NCI-H226 (cell line): ENCODE measurements around the gene PHC2.

Experiments
- DNase-seq: peaks from one replicate; pipeline ENCODE4 v3.0.0-alpha.2; 2015

The PHC2 gene

DNA sequence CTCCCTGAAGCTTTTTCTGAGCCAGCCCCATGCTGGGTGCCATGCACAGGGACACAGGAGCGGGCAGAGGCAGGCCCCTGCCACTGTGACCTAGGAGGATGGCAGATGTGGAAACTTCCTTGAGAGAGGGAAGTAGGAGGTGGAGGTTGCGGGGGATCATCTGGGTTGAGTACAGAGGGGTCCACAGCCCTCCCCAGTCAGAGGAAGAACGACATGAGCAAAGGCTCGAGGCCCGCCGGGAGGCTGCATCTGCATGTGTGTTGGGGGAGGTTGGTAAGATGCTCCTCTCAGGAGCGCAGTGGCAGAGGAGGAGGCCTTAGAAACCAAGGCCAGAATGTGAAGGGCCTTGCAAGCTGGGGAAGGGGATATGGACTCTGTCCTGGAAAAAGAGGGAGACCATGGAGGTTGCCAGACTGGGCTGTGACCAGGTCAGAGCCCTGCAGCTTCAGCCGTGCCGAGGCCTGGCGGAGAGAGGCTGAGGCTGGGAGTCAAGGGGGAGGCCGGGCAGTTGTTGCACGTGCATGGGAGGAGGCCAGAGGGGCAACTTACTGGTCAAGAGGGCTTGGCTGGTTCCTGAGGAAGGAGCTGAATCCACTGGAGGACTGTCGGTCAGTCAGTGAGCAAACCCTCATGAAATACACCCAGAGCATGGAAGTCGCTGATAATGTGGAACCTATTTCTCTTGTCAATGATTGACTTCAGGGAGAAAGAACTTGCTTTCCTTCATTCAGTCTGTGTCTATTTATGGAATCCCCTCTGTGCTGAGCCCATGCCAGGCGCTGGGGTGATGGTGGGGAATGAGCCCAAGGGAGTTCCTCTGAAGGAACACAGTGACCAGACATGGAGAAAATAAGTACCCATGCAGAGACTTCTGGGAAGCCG, 141.7 kb downstream of the PHC2 start:
- no peak for DNase-seq

DNA sequence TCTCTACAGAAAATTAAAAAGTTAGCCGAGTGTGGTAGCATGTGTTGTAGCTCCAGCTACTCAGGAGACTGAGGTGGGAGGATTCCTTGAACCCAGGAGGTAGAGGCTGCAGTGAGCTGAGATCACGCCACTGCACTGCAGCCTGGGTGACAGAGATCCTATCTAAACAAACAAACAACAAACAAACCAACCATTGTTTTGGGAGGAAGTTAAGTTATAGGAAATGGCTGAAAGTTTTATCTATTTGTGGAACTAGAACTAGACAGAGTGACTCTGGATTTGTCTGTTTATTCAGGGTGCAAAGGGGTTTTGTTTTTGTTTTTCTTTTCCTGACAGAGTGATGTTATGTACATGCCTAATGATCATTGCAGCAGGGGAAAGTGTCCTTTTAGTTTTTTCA, 143.6 kb downstream of the PHC2 start:
- DNase-seq = no peak

DNA sequence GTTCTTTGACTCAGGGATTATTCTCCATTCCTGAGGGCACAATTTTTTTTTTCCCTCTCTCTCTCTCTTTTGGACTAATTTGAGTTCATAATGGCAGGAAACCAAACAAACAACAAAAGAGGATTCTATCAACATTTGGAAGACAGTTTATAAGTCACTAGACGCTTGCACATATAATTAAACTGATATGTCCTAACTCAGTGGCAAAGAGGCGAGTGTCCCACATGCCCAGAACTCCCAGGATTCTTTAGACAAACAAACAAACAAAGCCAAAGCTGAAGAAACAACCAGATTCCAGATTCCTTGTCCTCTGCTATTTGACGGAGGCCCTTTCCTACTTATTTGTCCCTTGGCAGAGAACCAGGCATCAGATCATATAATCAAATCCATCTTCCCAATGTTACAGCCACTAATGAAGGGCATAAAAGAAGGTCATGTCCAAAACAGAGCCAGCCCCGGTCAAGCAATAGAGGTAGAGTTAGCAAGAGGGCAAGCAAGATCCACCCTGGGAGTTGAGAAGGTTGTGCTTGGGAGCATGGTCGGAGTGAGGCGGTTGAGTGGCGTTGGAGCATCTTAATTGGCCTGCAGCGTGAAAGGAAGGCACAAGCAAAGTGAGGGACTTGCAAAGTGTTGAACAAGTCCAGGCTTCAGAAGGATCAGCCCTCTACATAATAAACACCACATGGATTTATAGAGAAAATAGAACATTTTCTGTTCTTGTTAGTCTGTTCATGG, 144.3 kb downstream of the PHC2 start:
- DNase-seq = no peak

DNA sequence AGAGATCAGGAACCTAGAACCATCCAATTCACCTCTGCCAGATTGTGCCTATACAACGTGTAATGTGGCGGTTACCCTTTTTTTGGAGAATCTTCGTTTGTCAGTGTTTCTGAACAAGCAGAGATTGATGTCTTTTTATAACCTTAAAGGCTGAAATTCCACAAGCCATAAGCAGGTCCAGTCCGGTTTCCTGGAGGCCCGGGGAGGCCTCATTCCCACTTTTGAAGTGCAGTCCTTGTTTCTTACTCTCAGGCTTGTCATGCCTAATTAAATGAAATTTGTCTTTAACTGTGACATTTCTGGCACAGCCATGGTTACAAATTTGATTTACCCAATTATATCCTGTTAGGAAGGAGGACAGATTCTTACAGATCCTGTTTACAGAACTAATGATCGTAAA, 146.8 kb downstream of the PHC2 start:
- no peak for DNase-seq

DNA sequence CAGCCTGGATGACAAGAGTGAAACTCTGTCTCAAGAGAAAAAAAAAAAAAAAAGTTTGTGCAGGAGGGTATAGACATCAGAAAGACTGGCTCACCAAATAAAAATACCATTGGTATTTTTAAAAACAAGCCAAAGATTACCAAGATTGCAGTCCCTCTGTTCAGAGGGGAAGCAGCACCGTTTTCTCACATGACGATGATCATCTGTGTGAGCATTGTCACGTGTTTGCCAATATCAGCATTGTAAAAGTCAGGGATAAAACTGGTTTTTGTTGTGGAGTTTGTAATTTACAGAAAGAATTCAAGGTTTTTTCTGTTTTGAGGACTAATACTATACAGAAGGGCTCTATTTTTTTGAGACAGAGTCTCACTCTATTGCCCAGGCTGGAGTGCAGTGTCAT, 148.1 kb downstream of the PHC2 start:
- DNase-seq = no peak

DNA sequence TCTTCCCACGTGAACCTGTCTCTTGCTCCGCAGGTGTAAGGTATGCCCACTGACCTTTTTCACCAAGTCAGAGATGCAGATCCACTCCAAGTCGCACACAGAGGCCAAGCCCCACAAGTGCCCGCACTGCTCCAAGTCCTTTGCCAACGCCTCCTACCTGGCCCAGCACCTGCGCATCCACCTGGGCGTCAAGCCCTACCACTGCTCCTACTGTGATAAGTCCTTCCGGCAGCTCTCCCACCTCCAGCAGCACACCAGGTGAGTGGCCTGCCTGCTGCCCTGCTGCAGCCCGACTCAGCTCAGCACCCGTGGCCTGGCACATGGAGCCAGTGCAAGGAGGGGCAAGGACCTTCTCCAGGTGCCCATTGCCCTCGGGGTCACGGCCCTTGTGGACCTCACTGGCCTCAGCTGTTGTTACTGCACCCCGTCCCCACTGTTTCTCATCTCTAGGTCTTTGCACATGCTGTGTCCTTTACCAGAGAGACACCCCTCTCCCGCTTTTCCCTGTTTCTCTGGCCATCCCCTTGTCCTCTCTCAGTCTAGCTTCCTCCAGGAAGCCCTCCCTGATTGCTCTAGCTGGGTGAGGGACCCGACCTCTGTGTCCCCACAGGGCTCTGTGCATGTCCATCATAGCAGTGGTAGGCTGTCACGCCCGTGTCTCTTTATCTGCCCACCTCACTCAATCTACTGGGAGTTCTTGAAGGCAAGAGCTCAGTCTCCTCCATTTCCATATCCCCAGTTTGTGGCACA, 149.2 kb downstream of the PHC2 start:
- no peak for DNase-seq

DNA sequence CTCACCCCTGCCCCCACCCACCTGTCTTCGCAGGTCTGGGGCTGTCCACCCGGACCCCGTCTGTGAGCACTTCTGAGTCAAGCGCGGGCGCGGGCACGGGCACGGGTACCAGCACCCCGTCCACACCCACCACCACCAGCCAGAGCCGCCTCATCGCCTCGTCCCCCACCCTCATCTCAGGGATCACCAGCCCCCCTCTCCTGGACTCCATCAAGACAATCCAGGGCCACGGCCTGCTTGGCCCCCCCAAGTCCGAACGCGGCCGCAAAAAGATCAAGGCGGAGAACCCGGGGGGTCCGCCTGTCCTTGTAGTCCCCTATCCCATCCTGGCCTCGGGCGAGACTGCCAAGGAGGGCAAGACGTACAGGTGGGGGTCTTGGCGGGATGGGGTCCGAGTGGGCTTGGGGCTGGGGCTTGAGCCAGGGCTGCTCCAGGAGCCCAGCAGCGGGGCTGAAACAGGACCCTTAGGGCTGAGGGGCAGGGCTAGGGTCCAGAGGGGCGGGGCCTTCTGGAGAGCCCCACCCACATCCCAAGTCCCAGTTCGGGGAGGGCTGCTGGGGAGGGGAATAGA, 150.7 kb downstream of the PHC2 start:
- no peak for DNase-seq

DNA sequence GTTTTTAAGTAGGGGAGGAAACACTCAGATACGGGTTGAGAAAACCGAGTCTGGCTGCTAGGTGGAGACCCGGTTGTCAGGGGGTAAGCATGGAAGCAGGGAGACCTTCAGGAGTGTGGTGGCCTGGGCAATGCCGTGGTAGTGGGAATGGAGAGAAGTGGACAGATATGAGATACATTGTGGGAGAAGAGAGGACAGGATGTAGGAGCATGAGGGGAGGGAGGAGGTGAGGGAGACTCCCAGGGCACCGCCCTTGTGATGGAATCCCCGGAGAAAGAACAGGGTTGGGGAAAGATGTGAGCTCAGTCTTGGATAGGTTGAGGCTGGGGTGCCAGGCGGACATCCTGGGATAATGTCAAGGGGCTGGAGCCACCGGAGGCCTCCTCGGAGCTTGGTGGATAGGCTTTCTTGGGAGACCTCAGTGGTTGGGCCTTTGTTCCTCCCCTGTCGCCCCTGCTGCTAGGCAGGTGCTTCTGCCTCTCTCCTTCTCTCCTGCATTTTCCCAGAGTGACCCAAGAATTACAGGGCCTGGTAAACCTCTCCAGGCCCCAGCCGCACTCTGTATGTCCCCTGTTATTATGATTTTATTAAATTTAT, 153.3 kb downstream of the PHC2 start:
- no peak for DNase-seq

DNA sequence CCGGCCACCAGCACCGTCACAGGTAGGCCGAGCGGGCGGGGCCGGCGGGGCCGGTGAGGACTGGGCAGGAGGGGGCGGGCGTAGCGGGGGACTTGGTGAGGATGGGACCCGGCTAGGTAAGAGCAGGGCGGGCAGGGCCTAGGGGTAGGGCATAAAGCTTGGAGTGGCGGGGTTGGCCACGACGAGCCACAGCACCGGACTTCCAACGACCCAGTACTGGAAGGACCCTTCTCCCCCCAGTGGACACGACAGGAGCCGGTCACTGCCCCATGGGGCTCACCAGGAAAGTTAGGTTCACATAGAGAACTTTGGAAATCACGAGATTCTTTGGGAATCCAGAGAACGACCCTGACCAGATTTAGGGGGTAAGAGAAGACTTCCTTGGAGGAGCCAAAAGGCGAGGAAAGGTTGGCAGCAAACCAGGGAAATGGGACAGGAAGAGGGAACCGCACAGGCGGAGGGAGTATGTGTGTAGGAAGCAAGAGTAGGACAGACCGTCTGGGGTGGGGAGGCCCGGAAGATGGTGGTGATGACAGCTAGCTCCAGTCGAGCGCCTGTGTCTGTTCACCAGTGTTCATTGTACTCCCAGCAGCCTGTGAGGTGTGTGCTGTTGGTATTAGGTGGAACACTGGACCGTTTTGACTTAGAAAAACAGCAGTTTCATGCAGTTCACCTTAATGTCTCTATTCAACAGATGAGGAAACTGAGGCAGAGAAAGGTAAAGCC, 154.2 kb downstream of the PHC2 start:
- DNase-seq = no peak

DNA sequence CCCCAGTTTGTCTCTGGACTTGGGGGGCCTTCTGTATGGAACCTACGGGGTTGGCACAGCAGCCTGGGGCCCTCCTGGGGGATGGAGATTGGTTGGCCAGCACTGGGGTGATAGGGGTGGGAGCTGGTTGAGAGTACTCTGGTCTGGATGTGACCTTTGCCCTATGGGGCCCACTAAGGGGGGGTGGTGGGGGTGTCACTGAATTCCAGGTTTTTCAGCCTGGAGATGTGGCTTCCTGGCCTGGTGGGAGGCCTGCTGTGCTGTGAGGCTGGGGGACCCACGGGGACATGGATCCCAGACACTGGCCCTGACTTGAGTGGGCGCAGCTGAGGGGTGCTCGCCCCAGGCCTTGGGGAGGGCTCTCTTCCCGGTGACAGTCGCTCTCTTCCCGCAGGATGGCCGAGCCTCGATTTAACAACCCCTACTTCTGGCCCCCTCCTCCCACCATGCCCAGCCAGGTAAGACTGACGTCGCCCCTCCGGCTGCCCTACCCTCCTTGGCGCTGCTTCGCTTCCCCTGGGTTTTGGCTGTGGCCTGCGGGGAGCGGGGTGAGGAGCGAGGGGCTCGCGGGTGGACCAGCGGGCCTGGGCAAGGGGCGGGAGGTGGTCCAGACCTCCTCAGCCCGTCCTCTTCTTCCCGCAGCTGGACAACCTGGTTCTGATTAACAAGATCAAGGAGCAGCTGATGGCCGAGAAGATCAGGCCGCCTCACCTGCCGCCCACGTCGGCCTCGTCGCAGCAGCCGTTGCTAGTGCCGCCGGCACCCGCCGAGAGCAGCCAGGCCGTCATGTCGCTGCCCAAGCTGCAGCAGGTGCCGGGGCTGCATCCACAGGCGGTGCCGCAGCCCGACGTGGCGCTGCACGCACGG, 155.0 kb downstream of the PHC2 start:
- no peak for DNase-seq

DNA sequence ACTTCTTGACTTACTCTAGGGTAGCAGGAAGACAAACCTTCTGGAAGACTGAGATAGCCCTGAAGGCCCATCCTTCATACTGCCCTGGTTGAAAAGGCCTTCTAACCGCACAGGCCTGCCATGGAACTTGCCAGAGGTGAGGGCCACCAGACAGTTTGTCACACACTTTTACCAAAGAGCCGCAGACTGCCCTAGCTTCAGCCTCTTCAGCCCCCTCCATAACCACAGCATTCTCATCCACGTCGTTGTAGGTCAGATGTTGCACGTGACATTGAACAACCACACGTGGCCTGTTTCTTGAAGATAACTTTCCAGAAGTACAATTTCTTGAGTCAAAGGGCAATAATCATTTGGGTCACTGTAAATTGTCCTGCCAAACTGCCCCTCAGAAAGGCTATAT, 155.7 kb downstream of the PHC2 start:
- DNase-seq = no peak

DNA sequence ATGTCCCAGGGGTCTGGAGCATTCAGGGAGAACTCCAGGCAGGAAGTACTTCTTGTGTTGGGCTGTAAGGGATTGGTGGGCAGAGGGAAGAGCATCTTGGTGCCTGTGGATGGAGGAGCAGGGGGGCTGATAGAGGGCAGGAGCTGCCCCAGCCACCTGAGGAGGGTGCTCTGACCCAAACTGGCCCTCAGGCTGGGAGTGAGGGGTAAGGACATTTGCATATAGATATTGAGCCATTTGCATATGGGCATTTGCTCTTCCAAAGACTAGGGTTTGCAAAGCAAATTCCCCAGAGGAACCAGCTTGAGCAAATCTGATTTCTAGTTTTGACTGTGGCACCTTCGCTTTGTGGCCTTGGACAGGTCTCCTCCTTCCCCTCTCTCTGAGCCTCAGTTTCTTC, 156.4 kb downstream of the PHC2 start:
- no peak for DNase-seq

DNA sequence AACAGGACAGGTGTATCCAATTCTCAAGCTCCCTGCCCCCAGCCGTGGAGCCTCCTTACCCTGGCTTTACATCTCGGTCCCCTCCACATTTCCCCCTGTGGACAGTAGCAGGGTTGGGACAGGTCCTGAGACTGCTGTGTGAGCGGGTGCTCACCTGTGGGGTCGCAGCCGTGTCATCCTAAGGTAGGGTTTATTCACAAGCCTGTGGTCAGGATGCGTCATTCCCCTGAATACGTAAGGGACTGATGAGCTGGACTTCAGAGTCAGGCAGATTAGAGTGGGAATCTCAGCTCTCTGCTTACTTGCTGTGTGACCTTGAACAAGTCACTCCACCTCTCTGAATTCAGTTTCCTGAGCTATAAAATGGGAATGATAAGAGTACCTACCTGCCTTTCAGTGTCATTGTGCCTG, 156.9 kb downstream of the PHC2 start:
- no peak for DNase-seq
